A549 (cell line): Measurements from ENCODE around the gene RTL9. TPM values are rescaled to one million over a fixed set of nuclear protein-coding genes. Genes with fewer than 3 reads are reported as not detected.
"Not testable (repeated sequence)": the region's sequence is repeated elsewhere in the genome, so short reads cannot be mapped to it uniquely, and the experiment has no call there.

Source experiments
- ATAC-seq, 2 experiments: fragments of 200-7000 bp in 1 of 2; fragments of >200 bp in 1 of 2; cut with Nextera tagmentation in 1 of 2; cut with Tn5 transposase in 1 of 2; 3 replicates each; pipeline versions ENCODE4 v1.8.0 to v1.9.1; 2018 to 2020; ENCODE audit warnings: mild to moderate bottlenecking in 1 of 2, moderate library complexity in 1 of 2
- CTCF ChIA-PET: fragments of 300-600 bp; sonication (Branson Sonifier 250); formaldehyde crosslinking; extraction: SDS; loops from one replicate; lab custom pipeline; 2021; ENCODE audit warnings: antibody characterized with exemption, inconsistent platforms; lab: Yijun Ruan, JAX
- POLR2A ChIA-PET: fragments of 350-600 bp; formaldehyde crosslinking; extraction: SDS; loops from one replicate; lab custom pipeline; 2021; ENCODE audit warnings: antibody characterized with exemption, inconsistent platforms; lab: Yijun Ruan, JAX
- DNase-seq, 2 experiments: peaks; one replicate each; pipeline versions ENCODE4 v3.0.0 to v3.0.0-alpha.2; 2011 to 2016; ENCODE audit warnings: low read depth in 1 of 2, low spot score in 1 of 2
- FAIRE-seq: peaks from 2 replicates; lab custom pipeline; 2011; peaks lifted over from hg19 to GRCh38; lab: Jason Lieb, UNC
- H3K27ac ChIP-seq, 2 experiments: fragments of >200 bp; sonication (Bioruptor Twin); formaldehyde crosslinking; 3 replicates each; pipeline ENCODE4 v1.5.1; 2016 to 2017
- H3K4me1 ChIP-seq: fragments of >200 bp; sonication (Bioruptor Twin); formaldehyde crosslinking; 3 replicates; pipeline ENCODE4 v1.6.1; 2016
- H3K4me2 ChIP-seq: fragments of >200 bp; sonication (Bioruptor Twin); formaldehyde crosslinking; 3 replicates; pipeline ENCODE4 v1.6.1; 2016
- H3K4me3 ChIP-seq: fragments of >200 bp; sonication (Bioruptor Twin); formaldehyde crosslinking; 3 replicates; pipeline ENCODE4 v1.5.1; 2016
- H3K9me3 ChIP-seq: fragments of >200 bp; sonication (Bioruptor Twin); formaldehyde crosslinking; 3 replicates; pipeline ENCODE4 v1.6.1; 2016
- BCL3 ChIP-seq: fragments of >200 bp; sonication (Bioruptor Twin); formaldehyde crosslinking; IDR thresholded peaks from 3 replicates; pipeline ENCODE4 v1.6.1; 2016
- BHLHE40 ChIP-seq: IDR thresholded peaks from 2 replicates; pipeline ENCODE4 v1.6.1; 2012; ENCODE audit warnings: low read depth, low read length, inconsistent platforms
- CEBPB ChIP-seq, 2 experiments: fragments of >200 bp in 1 of 2; sonication (Bioruptor Twin) in 1 of 2; formaldehyde crosslinking in 1 of 2; IDR thresholded peaks; 2 replicates each; pipeline ENCODE4 v1.6.1; 2012 to 2016
- CHD2 ChIP-seq: fragments of 150-350 bp; IDR thresholded peaks from 2 replicates; pipeline ENCODE4 v1.6.1; 2014; ENCODE audit warnings: low read length; ENCODE audit not compliant: partially characterized antibody
- CHD4 ChIP-seq: fragments of 200-600 bp; sonication (generic); IDR thresholded peaks from 2 replicates; pipeline ENCODE4 v1.6.1; 2016; ENCODE audit warnings: antibody characterized with exemption, mild to moderate bottlenecking, borderline replicate concordance
- CTCF ChIP-seq: fragments of >200 bp; sonication (Bioruptor Twin); formaldehyde crosslinking; IDR thresholded peaks from 3 replicates; pipeline ENCODE4 v1.5.1; 2016
- EHF ChIP-seq: fragments of 250-450 bp; sonication (Bioruptor Pico); IDR thresholded peaks from 2 replicates; pipeline ENCODE4 v1.5.0; 2020; ENCODE audit warnings: mild to moderate bottlenecking
- EHMT2 ChIP-seq: fragments of 200-600 bp; sonication (generic); IDR thresholded peaks from 2 replicates; pipeline ENCODE4 v1.6.1; 2016; ENCODE audit warnings: antibody characterized with exemption, low read depth, mild to moderate bottlenecking, moderate library complexity
- ESRRA ChIP-seq: fragments of 150-350 bp; IDR thresholded peaks from 2 replicates; pipeline ENCODE4 v1.6.1; 2014; ENCODE audit warnings: mild to moderate bottlenecking, low read length, borderline replicate concordance
- FOSB ChIP-seq: fragments of 250-450 bp; sonication (Bioruptor Pico); IDR thresholded peaks from 2 replicates; pipeline ENCODE4 v1.5.0; 2020; ENCODE audit warnings: mild to moderate bottlenecking, moderate library complexity
- FOSL2 ChIP-seq, 2 experiments: fragments of 450-650 bp in 1 of 2; fragments of >200 bp in 1 of 2; sonication (Bioruptor Twin) in 1 of 2; formaldehyde crosslinking; IDR thresholded peaks; 2 replicates each; pipeline versions ENCODE4 v1.5.0 to v1.6.1; 2016 to 2020; ENCODE audit warnings: mild to moderate bottlenecking in 1 of 2, moderate library complexity in 1 of 2
- GATA3 ChIP-seq: IDR thresholded peaks from 2 replicates; pipeline ENCODE4 v1.6.1; 2012; ENCODE audit warnings: borderline replicate concordance
- HOXB13 ChIP-seq: fragments of 250-450 bp; sonication (Bioruptor Pico); IDR thresholded peaks from 2 replicates; pipeline ENCODE4 v1.5.0; 2020; ENCODE audit warnings: low read depth, mild to moderate bottlenecking, moderate library complexity
- MAFK ChIP-seq: fragments of 450-650 bp; IDR thresholded peaks from 2 replicates; pipeline ENCODE4 v1.6.1; 2014; ENCODE audit not compliant: partially characterized antibody
- MYC ChIP-seq: IDR thresholded peaks from 2 replicates; pipeline ENCODE4 v1.6.1; 2012; ENCODE audit warnings: mild to moderate bottlenecking, inconsistent platforms, low read length, improper control_type of control experiment, borderline replicate concordance
- NFE2L2 ChIP-seq: fragments of 150-350 bp; conservative IDR thresholded peaks from 2 replicates; pipeline ENCODE4 v1.6.1; 2014; ENCODE audit warnings: low read length
- NPAS2 ChIP-seq: fragments of 250-450 bp; sonication (Bioruptor Pico); IDR thresholded peaks from 2 replicates; pipeline ENCODE4 v1.8.0; 2022; ENCODE audit warnings: mild to moderate bottlenecking, moderate library complexity, borderline replicate concordance
- RAD21 ChIP-seq, 2 experiments: fragments of >200 bp in 1 of 2; sonication (Bioruptor Twin) in 1 of 2; formaldehyde crosslinking in 1 of 2; IDR thresholded peaks in 1 of 2; conservative IDR thresholded peaks in 1 of 2; 2 replicates in 1 of 2; 3 replicates in 1 of 2; pipeline ENCODE4 v1.6.1; 2012 to 2018; ENCODE audit warnings: inconsistent platforms in 1 of 2
- RNF2 ChIP-seq: fragments of 200-600 bp; sonication (generic); IDR thresholded peaks from 2 replicates; pipeline ENCODE4 v1.6.1; 2016; ENCODE audit warnings: low read depth, mild to moderate bottlenecking, antibody characterized with exemption, moderate library complexity, borderline replicate concordance
- TP53 ChIP-seq: fragments of 250-450 bp; sonication (Bioruptor Pico); IDR thresholded peaks from 2 replicates; pipeline ENCODE4 v1.5.0; 2021; ENCODE audit warnings: mild to moderate bottlenecking, moderate library complexity
- USF2 ChIP-seq: fragments of 450-650 bp; IDR thresholded peaks from 2 replicates; pipeline ENCODE4 v1.6.1; 2014; ENCODE audit warnings: antibody characterized with exemption
- ZC3H11A ChIP-seq: fragments of 450-650 bp; IDR thresholded peaks from 2 replicates; pipeline ENCODE4 v1.6.1; 2014; ENCODE audit warnings: antibody characterized with exemption, mild to moderate bottlenecking
- ZNF302 ChIP-seq: fragments of 250-450 bp; sonication (Bioruptor Pico); IDR thresholded peaks from 2 replicates; pipeline ENCODE4 v1.9.0; 2021; ENCODE audit warnings: inconsistent platforms, mild to moderate bottlenecking, moderate library complexity
- WGBS: methylation state at CpG from one replicate; pipeline ENCODE4 v1.1.6; 2017; ENCODE audit errors: missing lambda C conversion rate; 5-methylcytosine and 5-hydroxymethylcytosine counted together
- polyA plus RNA-seq, 4 experiments: library from polyadenylated mRNA; depleted of rRNA in 3 of 4; stranded (reverse); fragments of >200 nt; fragmentation: RNase III in 1 of 4; extraction: RNeasy Plus Mini Kit Qiagen cat#74134 plus additional on column Dnase treatment in 1 of 4; gene quantifications; 2 replicates in 3 of 4; 3 replicates in 1 of 4; pipeline ENCODE4 v1.2.3, GENCODE V29; 2011 to 2017

Gene RTL9
- polyA plus RNA-seq, 2 of the 4 experiments (the other 2 are of a cell fraction), result 0.04 to 0.06 TPM

- TF ChIP-seq CHD2 (no peak), EHMT2 (no peak), CEBPB (IDR thresholded peaks at IDR 0.05) (no peak), NFE2L2 (no peak), BCL3 (no peak)
- POLR2A ChIA-PET, result no interaction called here
Observed at GRCh38 chrX:110331444-110332030, 27.1 kb upstream of the RTL9 start.

GRCh38 chrX:110333458-110333857 is 25.2 kb upstream of the RTL9 start:
- DNase-seq, H3K4me3 ChIP-seq, POLR2A ChIA-PET, H3K4me1 ChIP-seq, H3K27ac ChIP-seq, ATAC-seq, H3K4me2 ChIP-seq, H3K9me3 ChIP-seq, FAIRE-seq: not testable (repeated sequence)
- CTCF ChIA-PET, result interaction anchor here (0.5 kb wide), 1 partner anchor 47 kb away, joined by 3 read pairs; no protein-coding TSS in a partner anchor
- WGBS, result 29% methylated on average over 1 of the region's 1 CpG

More at GRCh38 chrX:110331444-110332030, 27.1 kb upstream of the RTL9 start:
- no peaks in the 10 kb centered on the region for H3K9me3 ChIP-seq
- CTCF ChIA-PET, result interaction anchor here (1.4 kb wide), 1 partner anchor 12 kb away, joined by 3 read pairs; no protein-coding TSS in a partner anchor
- WGBS, result 70% methylated on average over 3 of the region's 3 CpGs
- no peak overlapping the region for H3K27ac ChIP-seq
- no peak for ATAC-seq
- FAIRE-seq, result no peak
- no peak for DNase-seq
- no peaks in the 10 kb centered on the region for H3K4me1 ChIP-seq
- no peak overlapping the region for H3K4me3 ChIP-seq
- H3K4me2 ChIP-seq, result no peak overlapping the region

- Histone ChIP-seq H3K4me1 (peaks cover 12% of the 10 kb centered on the region; the same call in 2 of the 3 replicates), H3K27ac (no peak overlapping the region), H3K4me2 (no peak overlapping the region)
- FAIRE-seq, result no peak
- POLR2A ChIA-PET, result no interaction called here
- TF ChIP-seq RAD21 (conservative IDR thresholded peaks at IDR 0.05 in 1 of 2, IDR thresholded peaks at IDR 0.05 in 1 of 2) (no peak), BHLHE40 (no peak), NPAS2 (no peak), TP53 (CRISPR knock-in tag) (no peak), ZC3H11A (no peak), USF2 (no peak), HOXB13 (no peak), EHF (CRISPR knock-in tag) (no peak), FOSL2 (IDR thresholded peaks at IDR 0.05) (no peak), FOSL2 (CRISPR knock-in tag; IDR thresholded peaks at IDR 0.05) (no peak), FOSB (no peak), ZNF302 (no peak), GATA3 (no peak), CTCF (no peak), MAFK (no peak), CHD4 (no peak), MYC (no peak), ESRRA (no peak), RNF2 (no peak), CHD2 (no peak)
- TF ChIP-seq, all 56 proteins: peak for 0
- ATAC-seq (no peak), DNase-seq (no peak)
- Histone ChIP-seq H3K9me3 (no peaks in the 10 kb centered on the region), H3K4me3 (no peak overlapping the region)
- CTCF ChIA-PET, result no interaction called here
- WGBS, result 82% methylated on average over 4 of the region's 4 CpGs
Observed at GRCh38 chrX:110338935-110339334, 19.7 kb upstream of the RTL9 start.
